GM19025 (cell line): ENCODE measurements around the gene NCEH1.
"Not testable (repeated sequence)": the region's sequence is repeated elsewhere in the genome, so short reads cannot be mapped to it uniquely, and the experiment has no call there.

Experiments used
- ATAC-seq: cut with Tn5 transposase; IDR thresholded peaks from one replicate; pipeline ENCODE4 v1.9.1; 2021; ENCODE audit warnings: mild to moderate bottlenecking, low read depth, moderate library complexity; ENCODE audit not compliant: unreplicated experiment

NCEH1 gene

GRCh38 chr3:172616031-172616461 is 94.8 kb downstream of the NCEH1 start:
- ATAC-seq: no peak

DNA sequence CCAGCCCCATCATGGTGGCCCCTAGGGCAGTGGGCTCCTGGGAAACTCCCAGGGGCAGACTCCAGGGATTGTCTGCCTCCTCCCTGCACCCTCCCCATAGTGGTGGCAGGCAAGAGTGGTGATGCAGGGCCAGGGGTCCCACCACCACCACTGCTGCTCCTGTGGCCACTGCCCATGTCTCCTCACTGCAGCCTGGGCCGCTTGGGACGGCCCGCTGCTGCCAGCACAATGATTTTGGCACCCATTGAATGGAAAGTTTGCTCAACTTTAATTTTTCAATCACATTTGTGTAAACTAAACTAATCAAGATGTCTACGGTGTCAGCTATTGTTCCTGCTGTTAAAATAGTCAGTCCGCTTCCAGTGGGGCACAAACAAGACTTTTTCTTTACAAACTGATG is 95.6 kb downstream of the NCEH1 start:
- ATAC-seq: no peak

- no peak for ATAC-seq
Observed at GRCh38 chr3:172614340-172615274, 96.3 kb downstream of the NCEH1 start.

DNA sequence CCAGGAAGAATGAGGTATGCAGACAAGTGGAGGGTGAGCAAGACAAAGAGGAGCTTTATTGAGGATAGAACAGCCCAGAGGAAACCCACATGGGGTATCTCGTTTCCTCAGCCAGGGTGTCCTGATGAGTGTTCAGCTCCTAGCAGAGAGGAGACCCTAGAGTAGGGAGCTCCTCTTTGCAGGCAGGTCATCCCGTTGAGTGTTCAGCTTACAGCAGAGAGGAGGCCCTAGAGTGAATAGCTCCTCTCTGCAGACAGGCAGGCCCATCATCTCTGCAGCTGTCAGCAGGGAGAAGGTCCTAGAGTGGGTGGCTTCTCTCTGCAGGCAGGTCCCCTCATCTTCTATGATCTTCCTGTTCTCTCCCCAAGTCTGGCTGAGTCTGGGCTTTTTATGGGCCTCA is 97.0 kb downstream of the NCEH1 start:
- no peak for ATAC-seq

- ATAC-seq: no peak
Observed at GRCh38 chr3:172612871-172613678, 97.8 kb downstream of the NCEH1 start.

DNA sequence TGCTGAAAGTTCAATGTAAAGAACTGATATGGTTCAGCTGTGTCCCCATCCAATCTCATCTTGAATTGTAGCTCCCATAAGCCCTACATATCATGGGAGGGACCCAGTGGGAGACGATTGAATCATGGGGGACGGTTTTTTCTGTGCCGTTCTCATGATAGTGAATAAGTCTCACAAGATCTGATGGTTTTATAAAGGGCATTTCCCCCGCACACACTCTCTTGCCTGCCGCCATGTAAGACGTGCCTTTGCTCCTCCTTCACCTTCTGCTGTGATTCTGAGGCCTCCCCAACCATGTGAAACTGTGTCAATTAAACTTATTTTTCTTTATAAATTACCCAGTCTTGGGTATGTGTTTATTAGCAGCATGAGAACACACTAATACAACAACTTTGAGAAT is 101.1 kb downstream of the NCEH1 start:
- no peak for ATAC-seq

DNA sequence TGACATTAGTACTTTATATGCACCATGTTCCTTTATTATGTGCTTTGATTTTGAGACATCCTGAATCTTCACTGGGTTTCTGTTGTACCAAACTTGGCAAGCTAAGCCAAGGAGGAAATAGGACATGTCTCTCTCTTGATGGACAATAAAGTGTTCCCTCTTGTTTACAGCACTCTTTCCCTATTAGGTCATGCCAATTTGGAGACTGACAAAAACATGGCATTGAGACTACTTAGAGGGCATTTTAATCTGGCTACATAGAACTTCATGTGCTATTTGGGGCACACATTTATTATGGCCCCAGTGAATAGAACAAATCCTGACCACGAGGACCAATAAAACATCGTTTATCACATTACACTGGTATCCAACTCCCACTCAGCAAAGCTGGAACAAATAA is 102.3 kb downstream of the NCEH1 start:
- no peak for ATAC-seq

DNA sequence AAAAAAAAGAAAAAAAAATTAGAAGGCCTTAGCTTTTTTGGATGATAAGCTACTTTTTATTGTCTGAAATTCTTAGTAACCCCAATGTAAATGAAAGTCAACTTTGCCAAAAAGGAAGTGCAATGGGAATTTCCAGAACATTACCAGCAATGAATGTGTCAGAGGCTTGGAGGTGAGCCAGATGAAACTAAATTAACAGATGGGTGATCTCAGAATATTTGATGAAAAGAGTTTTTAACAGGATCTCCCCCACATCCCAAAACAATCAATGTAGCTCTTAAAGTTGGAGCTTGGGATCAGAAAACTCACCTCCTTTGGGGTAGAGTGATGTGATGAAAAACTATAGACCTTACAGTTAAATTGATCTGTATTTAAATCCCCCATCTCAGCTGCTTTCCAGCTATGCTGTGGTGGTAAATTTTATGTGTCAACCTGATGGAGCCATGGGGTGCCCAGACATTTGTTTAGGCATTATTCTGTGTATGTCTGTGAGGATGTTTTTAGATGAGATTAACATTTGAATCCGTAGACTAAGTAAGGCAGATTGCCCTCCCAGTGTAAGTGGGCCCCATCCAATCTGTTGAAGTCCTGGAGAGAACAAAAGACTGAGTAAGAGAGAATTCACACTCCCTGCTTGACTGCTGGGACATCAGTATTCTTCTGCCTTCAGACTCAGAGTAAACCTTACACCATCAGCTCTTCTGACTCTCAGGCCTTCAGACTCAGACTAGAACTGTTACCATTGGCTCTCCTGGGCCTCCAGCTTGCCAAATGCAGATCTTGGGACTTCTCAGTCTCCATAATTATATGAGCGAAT is 103.4 kb downstream of the NCEH1 start:
- no peak for ATAC-seq

- ATAC-seq: no peak
Observed at GRCh38 chr3:172606021-172606420, 104.8 kb downstream of the NCEH1 start.

GRCh38 chr3:172604895-172605646 is 105.8 kb downstream of the NCEH1 start:
- no peak for ATAC-seq

DNA sequence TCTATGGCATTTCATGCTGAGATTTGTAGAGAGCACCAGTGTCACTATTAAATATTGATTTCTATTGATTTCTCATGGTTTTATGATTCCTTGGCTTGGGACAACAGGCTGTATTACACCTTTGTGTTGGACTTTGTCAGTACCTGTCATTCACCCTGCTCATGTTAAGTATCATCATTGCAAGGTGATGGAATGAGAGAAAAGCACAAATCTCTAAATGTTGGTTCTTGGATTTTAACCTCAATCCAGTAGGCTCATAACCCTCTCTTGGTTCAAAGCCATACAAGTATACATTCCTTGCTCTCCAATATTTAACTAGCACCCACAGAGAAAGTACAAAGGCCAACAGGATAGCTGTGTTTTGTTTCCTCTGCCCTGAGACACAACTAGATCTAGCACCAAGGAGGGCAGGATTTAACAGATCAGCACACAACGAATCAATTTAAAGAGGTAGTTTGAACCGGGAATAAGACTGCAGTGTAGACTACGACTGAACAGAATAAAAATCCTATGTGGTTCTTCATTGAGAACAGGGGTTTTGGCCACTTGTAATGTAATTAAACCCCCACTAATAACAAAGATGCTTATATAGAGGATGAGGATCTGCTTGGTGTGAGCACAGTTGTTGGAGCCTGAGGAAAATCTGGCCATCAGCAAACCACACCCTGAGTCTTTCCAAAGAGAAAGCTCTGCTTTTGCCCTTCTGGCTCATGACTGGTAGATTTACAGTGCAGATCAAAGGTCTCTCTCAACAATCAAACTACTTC is 109.6 kb downstream of the NCEH1 start:
- ATAC-seq: no peak

GRCh38 chr3:172600644-172601065 is 110.2 kb downstream of the NCEH1 start:
- no peak for ATAC-seq

GRCh38 chr3:172598904-172599303 is 112.0 kb downstream of the NCEH1 start:
- ATAC-seq: no peak

GRCh38 chr3:172596394-172596706 is 114.5 kb downstream of the NCEH1 start:
- no peak for ATAC-seq

- no peak for ATAC-seq
Observed at GRCh38 chr3:172595664-172596393, 115.0 kb downstream of the NCEH1 start.

DNA sequence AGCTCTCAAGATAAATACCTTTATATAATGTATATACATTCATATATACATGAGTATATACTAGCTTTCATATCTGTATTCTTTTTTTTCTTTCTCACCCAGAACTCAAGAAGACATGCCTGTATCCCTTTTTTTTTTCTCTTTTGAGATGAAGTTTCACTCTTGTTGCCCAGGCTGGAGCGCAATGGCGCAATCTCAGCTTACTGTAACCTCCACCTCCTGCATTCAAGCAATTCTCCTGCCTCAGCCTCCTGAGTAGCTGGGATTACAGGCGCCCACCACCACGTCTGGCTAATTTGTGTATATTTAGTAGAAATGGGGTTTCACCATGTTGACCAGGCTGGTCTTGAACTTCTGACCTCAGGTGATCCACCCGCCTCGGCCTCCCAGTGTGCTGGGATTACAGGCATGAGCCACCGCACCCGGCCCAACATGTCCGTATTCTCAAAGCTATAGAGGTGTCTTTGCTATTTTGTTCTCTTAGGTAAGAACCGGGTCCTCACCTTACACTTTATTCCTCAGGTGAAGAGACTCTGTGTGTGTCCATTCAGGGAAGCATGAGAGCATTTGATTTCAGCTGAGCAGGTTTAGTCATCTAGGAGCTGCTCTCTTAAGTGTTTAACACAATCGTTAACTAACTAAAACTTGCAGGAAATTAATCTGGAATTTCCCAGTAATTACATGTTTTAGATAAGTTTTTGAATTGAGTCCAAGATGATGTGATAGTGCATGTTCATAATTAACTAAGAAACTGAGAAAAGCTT is 115.8 kb downstream of the NCEH1 start:
- ATAC-seq: not testable (repeated sequence)

DNA sequence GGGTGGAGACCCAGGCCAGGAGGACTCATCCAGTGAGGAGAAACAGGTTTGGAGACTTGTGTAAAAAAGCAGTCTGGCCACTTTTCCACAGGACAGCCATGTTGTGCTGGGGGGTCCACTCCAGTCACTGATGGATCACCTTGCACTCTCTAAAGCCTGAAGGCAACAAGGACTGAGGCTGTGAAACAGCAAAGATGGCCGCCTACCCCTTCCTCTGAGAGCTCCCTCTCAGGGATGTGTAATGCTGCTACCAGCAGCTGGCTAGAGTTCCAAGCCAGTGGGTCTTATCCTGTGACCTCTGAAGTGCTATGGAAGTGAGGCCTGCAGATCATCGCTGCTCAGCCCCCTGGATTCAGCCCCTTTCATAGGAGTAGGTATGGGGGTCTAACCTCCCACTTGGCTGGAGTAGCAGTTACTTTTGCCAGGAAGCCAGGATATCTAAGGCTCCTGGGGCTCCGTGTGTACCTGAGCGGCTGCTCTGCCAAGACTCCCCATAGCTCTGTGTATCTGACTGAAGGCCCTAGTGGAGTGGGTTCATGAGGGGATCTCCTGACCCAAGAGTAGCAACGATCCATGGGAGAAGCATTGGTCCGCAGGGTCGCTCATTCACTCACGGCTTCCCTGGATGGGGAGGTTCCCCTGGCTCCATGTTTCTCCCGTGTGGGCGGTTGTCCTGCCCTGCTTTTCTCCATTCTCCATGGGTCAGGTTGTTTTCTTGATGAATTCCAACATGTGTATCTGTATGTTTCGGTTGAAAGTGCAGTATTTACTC is 117.8 kb downstream of the NCEH1 start:
- ATAC-seq: no peak
